Suprapubic skin (tissue), 4 donors: ENCODE results near the gene MMP2. TPM values are rescaled to one million over a fixed set of nuclear protein-coding genes. Genes with fewer than 3 reads are reported as not detected.
A peak's percentile ranks its signal among the peaks of the same experiment; 100 is the strongest.

Experiments
- DNase-seq, 2 donors: peaks; one replicate each; pipeline ENCODE4 v3.0.0-alpha.2; 2019; ENCODE audit warnings: low spot score in 2 of 2
- H3K27ac ChIP-seq: fragments of 200-600 bp; sonication (generic); one replicate; pipeline ENCODE4 v1.5.1; 2019
- H3K27me3 ChIP-seq: fragments of 200-600 bp; sonication (generic); one replicate; pipeline ENCODE4 v1.5.1; 2019
- H3K36me3 ChIP-seq: fragments of 200-600 bp; sonication (generic); one replicate; pipeline ENCODE4 v1.5.1; 2019
- H3K4me1 ChIP-seq: fragments of 200-600 bp; sonication (generic); one replicate; pipeline ENCODE4 v1.5.1; 2019
- H3K4me3 ChIP-seq: fragments of 200-600 bp; sonication (generic); one replicate; pipeline ENCODE4 v1.5.1; 2019; ENCODE audit warnings: mild to moderate bottlenecking
- H3K9me3 ChIP-seq: fragments of 200-600 bp; sonication (generic); one replicate; pipeline ENCODE4 v1.5.1; 2019
- EP300 ChIP-seq: sonication (generic); formaldehyde crosslinking; IDR thresholded peaks from one replicate; pipeline ENCODE4 v1.6.1; 2017; ENCODE audit warnings: antibody characterized with exemption
- POLR2A ChIP-seq, 2 donors: fragments of 450-650 bp; IDR thresholded peaks; one replicate each; pipeline ENCODE4 v1.6.1; 2017; ENCODE audit warnings: antibody characterized with exemption in 2 of 2, mild to moderate bottlenecking in 2 of 2, moderate library complexity in 2 of 2
- POLR2AphosphoS5 ChIP-seq, 3 donors: sonication (generic); formaldehyde crosslinking; IDR thresholded peaks; one replicate each; pipeline ENCODE4 v1.6.1; 2017; ENCODE audit warnings: antibody characterized with exemption in 3 of 3
- WGBS: methylation state at CpG from one replicate; pipeline ENCODE4 v1.1.5; 2018; 5-methylcytosine and 5-hydroxymethylcytosine counted together
- total RNA-seq, 4 donors: library from RNA; depleted of rRNA; stranded (reverse); fragments of >200 nt; gene quantifications; one replicate each; pipeline ENCODE4 v1.1.0, GENCODE V29; 2016
- TF ChIP-seq, protein P1 (sequence below), 2 donors: fragments of 200-600 bp in 1 of 2; fragments of 450-650 bp in 1 of 2; sonication (generic) in 1 of 2; IDR thresholded peaks; one replicate each; pipeline ENCODE4 v1.5.1; 2016 to 2019; ENCODE audit warnings: antibody characterized with exemption in 2 of 2, mild to moderate bottlenecking in 1 of 2, moderate library complexity in 1 of 2

The MMP2 gene
- total RNA-seq, 4 donors from 2014 or later, result 71.4 to 175 (median 120) TPM

DNA sequence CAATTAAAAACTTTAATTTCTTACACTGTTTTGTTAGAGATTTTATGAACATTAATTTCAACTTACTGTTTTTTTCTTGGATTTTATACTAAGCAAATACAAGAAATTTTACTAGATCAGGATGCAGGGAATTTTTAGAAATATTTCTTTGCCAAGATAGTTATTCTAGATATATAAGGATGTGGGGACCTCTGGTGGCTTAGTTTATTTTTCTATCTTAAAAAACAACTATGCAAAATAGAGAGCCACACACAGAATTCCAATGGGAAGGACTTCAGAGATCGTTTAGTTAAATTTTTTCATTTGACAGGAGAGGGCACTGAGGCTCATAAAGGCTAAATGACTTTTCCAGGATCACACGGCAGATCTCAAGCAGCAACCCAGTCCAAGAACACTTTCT lies 64.5 kb downstream of the MMP2 start:
- no peak for TF ChIP-seq EP300
- TF ChIP-seq POLR2A (IDR thresholded peaks at IDR 0.05), result no peak
- TF ChIP-seq POLR2AphosphoS5 (IDR thresholded peaks at IDR 0.05), result no peak
- TF ChIP-seq, protein P1, sequence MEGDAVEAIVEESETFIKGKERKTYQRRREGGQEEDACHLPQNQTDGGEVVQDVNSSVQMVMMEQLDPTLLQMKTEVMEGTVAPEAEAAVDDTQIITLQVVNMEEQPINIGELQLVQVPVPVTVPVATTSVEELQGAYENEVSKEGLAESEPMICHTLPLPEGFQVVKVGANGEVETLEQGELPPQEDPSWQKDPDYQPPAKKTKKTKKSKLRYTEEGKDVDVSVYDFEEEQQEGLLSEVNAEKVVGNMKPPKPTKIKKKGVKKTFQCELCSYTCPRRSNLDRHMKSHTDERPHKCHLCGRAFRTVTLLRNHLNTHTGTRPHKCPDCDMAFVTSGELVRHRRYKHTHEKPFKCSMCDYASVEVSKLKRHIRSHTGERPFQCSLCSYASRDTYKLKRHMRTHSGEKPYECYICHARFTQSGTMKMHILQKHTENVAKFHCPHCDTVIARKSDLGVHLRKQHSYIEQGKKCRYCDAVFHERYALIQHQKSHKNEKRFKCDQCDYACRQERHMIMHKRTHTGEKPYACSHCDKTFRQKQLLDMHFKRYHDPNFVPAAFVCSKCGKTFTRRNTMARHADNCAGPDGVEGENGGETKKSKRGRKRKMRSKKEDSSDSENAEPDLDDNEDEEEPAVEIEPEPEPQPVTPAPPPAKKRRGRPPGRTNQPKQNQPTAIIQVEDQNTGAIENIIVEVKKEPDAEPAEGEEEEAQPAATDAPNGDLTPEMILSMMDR (IDR thresholded peaks at IDR 0.05), result peak in 1 of 2 donors; percentile 48
- WGBS, result 14% methylated on average over 2 of the region's 2 CpGs

DNA sequence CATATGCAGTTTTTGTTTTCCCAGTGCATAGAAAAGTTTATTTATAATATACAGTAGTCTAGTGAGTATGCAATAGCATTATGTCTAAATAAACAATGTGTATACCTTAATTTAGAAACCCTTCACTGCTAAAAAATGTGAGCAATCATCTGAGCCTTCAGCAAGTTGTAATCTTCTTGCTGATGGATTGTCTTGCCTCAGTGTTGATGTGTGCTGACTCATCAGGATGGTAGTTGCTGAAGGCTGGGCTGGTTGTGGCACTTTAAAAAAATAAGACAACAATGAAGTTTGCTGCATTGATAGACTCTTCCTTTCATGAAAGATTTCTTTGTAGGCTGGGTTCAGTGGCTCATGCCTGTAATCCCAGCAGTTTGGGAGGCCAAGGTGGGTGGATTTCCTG lies 73.6 kb downstream of the MMP2 start:
- TF ChIP-seq, protein P1 (IDR thresholded peaks at IDR 0.05), result no peak
- Histone ChIP-seq H3K27ac (no peak overlapping the region), H3K27me3 (no peaks in the 10 kb centered on the region), H3K4me3 (no peak overlapping the region), H3K36me3 (peaks cover 11% of the 10 kb centered on the region), H3K4me1 (peaks cover 4% of the 10 kb centered on the region), H3K9me3 (no peaks in the 10 kb centered on the region)
- no peak for DNase-seq

More for the DNA sequence above, 64.5 kb downstream of the MMP2 start:
- no peak overlapping the region for H3K4me3 ChIP-seq
- no peaks in the 10 kb centered on the region for H3K27me3 ChIP-seq
- peaks cover 14% of the 10 kb centered on the region for H3K4me1 ChIP-seq
- no peak for DNase-seq
- no peak overlapping the region for H3K27ac ChIP-seq
- no peaks in the 10 kb centered on the region for H3K9me3 ChIP-seq
- no peaks in the 10 kb centered on the region for H3K36me3 ChIP-seq

DNA sequence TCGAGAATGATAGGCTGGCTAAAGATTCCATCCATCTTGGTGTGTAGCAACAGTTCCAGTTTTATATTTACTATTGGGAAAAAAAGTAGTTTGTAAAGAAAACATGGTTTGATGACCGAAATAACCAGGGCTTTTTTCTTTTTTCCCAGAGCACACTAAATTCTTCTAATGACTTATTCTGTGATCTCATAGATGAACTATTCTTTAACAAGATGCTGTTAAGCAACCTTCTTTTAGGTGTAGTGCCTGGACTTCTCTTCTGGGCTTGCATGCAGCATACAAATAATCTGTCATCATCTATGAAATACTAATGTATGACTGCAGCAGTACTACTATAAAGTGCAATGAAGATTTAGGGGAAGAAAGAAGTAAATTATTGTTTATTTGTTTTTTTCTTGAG lies 76.4 kb downstream of the MMP2 start:
- 67% methylated on average over 2 of the region's 2 CpGs for WGBS
- Histone ChIP-seq H3K27me3 (no peaks in the 10 kb centered on the region), H3K9me3 (no peaks in the 10 kb centered on the region), H3K36me3 (peaks cover 7% of the 10 kb centered on the region), H3K4me3 (no peak overlapping the region), H3K27ac (no peak overlapping the region), H3K4me1 (peaks cover 32% of the 10 kb centered on the region)
- no peak for TF ChIP-seq POLR2AphosphoS5 (IDR thresholded peaks at IDR 0.05)
- TF ChIP-seq, protein P1 (IDR thresholded peaks at IDR 0.05), result no peak
- no peak for TF ChIP-seq EP300
- no peak for TF ChIP-seq POLR2A (IDR thresholded peaks at IDR 0.05)
- no peak for DNase-seq

Other genes starting within 250 kb of the MMP2 start
- 10 to 100 TPM in 2 of 4 donors, 1 to 10 TPM in 2; 6.1 to 11.6 (median 9.1) TPM for gene IRX6, start 155.0 kb upstream of the MMP2 start, total RNA-seq
- 10 to 100 TPM; 12.1 to 19.7 (median 18.1) TPM for gene LPCAT2, start 29.9 kb downstream of the MMP2 start, total RNA-seq
- gene CAPNS2, start 87.5 kb downstream of the MMP2 start, total RNA-seq, result 100 to 1,000 TPM; 101 to 177 (median 170) TPM
- 10 to 100 TPM; 18.4 to 30.2 (median 23.0) TPM for gene SLC6A2, start 176.8 kb downstream of the MMP2 start, total RNA-seq